KMS-11 (cell line): Measurements from ENCODE around the gene SLC12A8.

Experiments
- H2AFZ ChIP-seq: fragments of 200-600 bp; sonication (generic); 2 replicates; pipeline ENCODE4 v1.6.1; 2016; ENCODE audit warnings: antibody characterized with exemption, mixed run types, low read depth
- H3K27ac ChIP-seq: fragments of 200-600 bp; sonication (generic); 2 replicates; pipeline ENCODE4 v1.6.1; 2016; ENCODE audit warnings: mild to moderate bottlenecking, mixed run types
- H3K27me3 ChIP-seq: fragments of 200-600 bp; sonication (generic); 2 replicates; pipeline ENCODE4 v1.6.1; 2017; ENCODE audit warnings: mild to moderate bottlenecking, low read depth, mixed run types, moderate library complexity; ENCODE audit not compliant: insufficient read depth
- H3K36me3 ChIP-seq: fragments of 200-600 bp; sonication (generic); 2 replicates; pipeline ENCODE4 v1.6.1; 2017; ENCODE audit warnings: mild to moderate bottlenecking, mixed run types; ENCODE audit not compliant: insufficient read depth
- H3K4me1 ChIP-seq: fragments of 200-600 bp; sonication (generic); 2 replicates; pipeline ENCODE4 v1.6.1; 2016; ENCODE audit warnings: mild to moderate bottlenecking, low read depth, mixed run types; ENCODE audit not compliant: poor library complexity, severe bottlenecking
- H3K4me2 ChIP-seq: fragments of 200-600 bp; sonication (generic); 2 replicates; pipeline ENCODE4 v1.7.0; 2016; ENCODE audit warnings: mild to moderate bottlenecking, mixed run types
- H3K4me3 ChIP-seq: fragments of 200-600 bp; sonication (generic); IDR thresholded peaks from 2 replicates; pipeline ENCODE4 v1.6.1; 2017; ENCODE audit warnings: low read depth, low read length, mixed read lengths; ENCODE audit not compliant: insufficient read depth
- H3K79me2 ChIP-seq: fragments of 200-600 bp; sonication (generic); 2 replicates; pipeline ENCODE4 v1.6.1; 2016; ENCODE audit warnings: low read depth, mixed run types; ENCODE audit not compliant: insufficient read depth
- H3K9ac ChIP-seq: fragments of 200-600 bp; sonication (generic); 2 replicates; pipeline ENCODE4 v1.6.1; 2016; ENCODE audit warnings: mild to moderate bottlenecking, mixed run types
- H4K20me1 ChIP-seq: fragments of 200-600 bp; sonication (generic); 2 replicates; pipeline ENCODE4 v1.6.1; 2016; ENCODE audit warnings: mild to moderate bottlenecking, mixed run types; ENCODE audit not compliant: insufficient read depth
- TF ChIP-seq, protein P1 (sequence below): fragments of 200-600 bp; sonication (generic); conservative IDR thresholded peaks from 2 replicates; pipeline ENCODE4 v1.6.1; 2017; ENCODE audit warnings: low read depth, mild to moderate bottlenecking, antibody characterized with exemption, low read length, moderate library complexity, mixed read lengths

Gene SLC12A8

GRCh38 chr3:125108833-125109535 lies 103.6 kb downstream of the SLC12A8 start:
- Histone ChIP-seq H3K4me3 (no peak overlapping the region), H2AFZ (no peak overlapping the region), H3K79me2 (no peaks in the 10 kb centered on the region), H3K36me3 (no peaks in the 10 kb centered on the region), H3K9ac (no peak overlapping the region), H3K27me3 (no peaks in the 10 kb centered on the region), H3K4me2 (no peak overlapping the region), H3K27ac (no peak overlapping the region), H4K20me1 (no peaks in the 10 kb centered on the region), H3K4me1 (no peaks in the 10 kb centered on the region)
- TF ChIP-seq, protein P1, sequence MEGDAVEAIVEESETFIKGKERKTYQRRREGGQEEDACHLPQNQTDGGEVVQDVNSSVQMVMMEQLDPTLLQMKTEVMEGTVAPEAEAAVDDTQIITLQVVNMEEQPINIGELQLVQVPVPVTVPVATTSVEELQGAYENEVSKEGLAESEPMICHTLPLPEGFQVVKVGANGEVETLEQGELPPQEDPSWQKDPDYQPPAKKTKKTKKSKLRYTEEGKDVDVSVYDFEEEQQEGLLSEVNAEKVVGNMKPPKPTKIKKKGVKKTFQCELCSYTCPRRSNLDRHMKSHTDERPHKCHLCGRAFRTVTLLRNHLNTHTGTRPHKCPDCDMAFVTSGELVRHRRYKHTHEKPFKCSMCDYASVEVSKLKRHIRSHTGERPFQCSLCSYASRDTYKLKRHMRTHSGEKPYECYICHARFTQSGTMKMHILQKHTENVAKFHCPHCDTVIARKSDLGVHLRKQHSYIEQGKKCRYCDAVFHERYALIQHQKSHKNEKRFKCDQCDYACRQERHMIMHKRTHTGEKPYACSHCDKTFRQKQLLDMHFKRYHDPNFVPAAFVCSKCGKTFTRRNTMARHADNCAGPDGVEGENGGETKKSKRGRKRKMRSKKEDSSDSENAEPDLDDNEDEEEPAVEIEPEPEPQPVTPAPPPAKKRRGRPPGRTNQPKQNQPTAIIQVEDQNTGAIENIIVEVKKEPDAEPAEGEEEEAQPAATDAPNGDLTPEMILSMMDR: no peak

- TF ChIP-seq, protein P1: no peak
- Histone ChIP-seq H3K4me2 (no peak overlapping the region), H3K4me1 (no peaks in the 10 kb centered on the region), H3K27me3 (no peaks in the 10 kb centered on the region), H4K20me1 (no peaks in the 10 kb centered on the region), H3K79me2 (no peaks in the 10 kb centered on the region), H3K9ac (no peak overlapping the region), H3K4me3 (no peak overlapping the region), H2AFZ (no peak overlapping the region), H3K36me3 (no peaks in the 10 kb centered on the region), H3K27ac (no peak overlapping the region)
These were observed 104.5 kb downstream of the SLC12A8 start for GRCh38 chr3:125107861-125108567.

- Histone ChIP-seq H3K36me3 (no peaks in the 10 kb centered on the region), H3K79me2 (no peaks in the 10 kb centered on the region), H2AFZ (no peak overlapping the region), H4K20me1 (no peaks in the 10 kb centered on the region), H3K4me1 (no peaks in the 10 kb centered on the region), H3K9ac (no peak overlapping the region), H3K27ac (no peak overlapping the region), H3K4me2 (no peak overlapping the region), H3K27me3 (no peaks in the 10 kb centered on the region), H3K4me3 (no peak overlapping the region)
- TF ChIP-seq, protein P1: no peak
These were observed 105.2 kb downstream of the SLC12A8 start for GRCh38 chr3:125107363-125107762.

- no peaks in the 10 kb centered on the region for H3K27me3 ChIP-seq
- TF ChIP-seq, protein P1: no peak
- no peaks in the 10 kb centered on the region for H3K36me3 ChIP-seq
- H3K4me1 ChIP-seq: no peaks in the 10 kb centered on the region
- H3K9ac ChIP-seq: no peak overlapping the region
- H3K4me3 ChIP-seq: no peak overlapping the region
- H3K27ac ChIP-seq: no peak overlapping the region
- H2AFZ ChIP-seq: no peak overlapping the region
- no peaks in the 10 kb centered on the region for H4K20me1 ChIP-seq
- H3K4me2 ChIP-seq: no peak overlapping the region
- H3K79me2 ChIP-seq: no peaks in the 10 kb centered on the region
These were observed 107.4 kb downstream of the SLC12A8 start for GRCh38 chr3:125105116-125105515.
